MM.1S (cell line): ENCODE results near the gene TBC1D32.

Source experiments
- DNase-seq: peaks from one replicate; pipeline ENCODE4 v3.0.0-alpha.2; 2015
- H2AFZ ChIP-seq: fragments of 300-600 bp; sonication (generic); 2 replicates; pipeline ENCODE4 v1.6.0; 2016; ENCODE audit warnings: antibody characterized with exemption, low read length
- H3F3A ChIP-seq: fragments of 300-600 bp; sonication (generic); 2 replicates; pipeline ENCODE4 v1.6.1; 2016; ENCODE audit warnings: mild to moderate bottlenecking, antibody characterized with exemption, low read length, moderate library complexity, mixed read lengths; ENCODE audit not compliant: insufficient read depth
- H3K27ac ChIP-seq: fragments of 300-600 bp; sonication (generic); 2 replicates; pipeline ENCODE4 v1.5.1; 2016; ENCODE audit warnings: mild to moderate bottlenecking, low read length
- H3K27me3 ChIP-seq: fragments of 300-600 bp; sonication (generic); replicated peaks from 2 replicates; pipeline ENCODE4 v1.6.0; 2016; ENCODE audit warnings: low read length; ENCODE audit not compliant: insufficient read depth
- H3K36me3 ChIP-seq: fragments of 300-600 bp; sonication (generic); replicated peaks from 2 replicates; pipeline ENCODE4 v1.6.1; 2016; ENCODE audit warnings: mild to moderate bottlenecking, low read length, mixed read lengths; ENCODE audit not compliant: insufficient read depth
- H3K4me1 ChIP-seq: fragments of 300-600 bp; sonication (generic); 2 replicates; pipeline ENCODE4 v1.6.1; 2016; ENCODE audit warnings: low read length, mixed read lengths
- H3K4me2 ChIP-seq: fragments of 300-600 bp; sonication (generic); 2 replicates; pipeline ENCODE4 v1.6.0; 2016; ENCODE audit warnings: low read depth, low read length
- H3K4me3 ChIP-seq: fragments of 300-600 bp; sonication (generic); 2 replicates; pipeline ENCODE4 v1.5.1; 2016; ENCODE audit warnings: low read length, mixed read lengths
- H3K79me2 ChIP-seq: fragments of 300-600 bp; sonication (generic); 2 replicates; pipeline ENCODE4 v1.6.1; 2016; ENCODE audit warnings: mixed run types, low read length, mixed read lengths
- H3K9ac ChIP-seq: fragments of 300-600 bp; sonication (generic); 2 replicates; pipeline ENCODE4 v1.6.1; 2016; ENCODE audit warnings: low read length, mixed read lengths
- H3K9me2 ChIP-seq: fragments of 300-600 bp; sonication (generic); replicated peaks from 2 replicates; pipeline ENCODE4 v1.6.1; 2016; ENCODE audit warnings: mild to moderate bottlenecking, low read length, mixed read lengths; ENCODE audit not compliant: insufficient read depth
- H3K9me3 ChIP-seq: fragments of 300-600 bp; sonication (generic); replicated peaks from 2 replicates; pipeline ENCODE4 v1.6.1; 2016; ENCODE audit warnings: mild to moderate bottlenecking, low read length, mixed read lengths; ENCODE audit not compliant: insufficient read depth
- H4K20me1 ChIP-seq: fragments of 300-600 bp; sonication (generic); 2 replicates; pipeline ENCODE4 v1.6.1; 2016; ENCODE audit warnings: mild to moderate bottlenecking, low read length, moderate library complexity, mixed read lengths; ENCODE audit not compliant: insufficient read depth
- EZH2 ChIP-seq: fragments of 300-600 bp; sonication (generic); optimal IDR thresholded peaks from 2 replicates; pipeline ENCODE3; 2017; ENCODE audit warnings: low read depth, mild to moderate bottlenecking, antibody characterized with exemption, low read length, mixed read lengths
- EZH2phosphoT487 ChIP-seq: fragments of 300-600 bp; sonication (generic); IDR thresholded peaks from 2 replicates; pipeline ENCODE4 v1.6.1; 2018; ENCODE audit warnings: antibody characterized with exemption, low read length
- TF ChIP-seq, protein P1 (sequence below): fragments of 300-600 bp; sonication (generic); IDR thresholded peaks from 2 replicates; pipeline ENCODE4 v1.5.1; 2016; ENCODE audit warnings: antibody characterized with exemption, low read length, mixed read lengths

TBC1D32 gene

GRCh38 chr6:121042766-121043165 lies 291.5 kb downstream of the TBC1D32 start:
- Histone ChIP-seq H3K79me2 (no peaks in the 10 kb centered on the region), H3K27me3 (no peaks in the 10 kb centered on the region), H3K36me3 (no peaks in the 10 kb centered on the region), H3K9me3 (no peaks in the 10 kb centered on the region), H3F3A (no peaks in the 10 kb centered on the region), H3K4me3 (no peak overlapping the region), H3K4me2 (no peak overlapping the region), H4K20me1 (no peaks in the 10 kb centered on the region), H3K4me1 (no peaks in the 10 kb centered on the region), H2AFZ (no peak overlapping the region), H3K27ac (no peak overlapping the region), H3K9ac (no peak overlapping the region), H3K9me2 (no peaks in the 10 kb centered on the region)
- TF ChIP-seq, protein P1, sequence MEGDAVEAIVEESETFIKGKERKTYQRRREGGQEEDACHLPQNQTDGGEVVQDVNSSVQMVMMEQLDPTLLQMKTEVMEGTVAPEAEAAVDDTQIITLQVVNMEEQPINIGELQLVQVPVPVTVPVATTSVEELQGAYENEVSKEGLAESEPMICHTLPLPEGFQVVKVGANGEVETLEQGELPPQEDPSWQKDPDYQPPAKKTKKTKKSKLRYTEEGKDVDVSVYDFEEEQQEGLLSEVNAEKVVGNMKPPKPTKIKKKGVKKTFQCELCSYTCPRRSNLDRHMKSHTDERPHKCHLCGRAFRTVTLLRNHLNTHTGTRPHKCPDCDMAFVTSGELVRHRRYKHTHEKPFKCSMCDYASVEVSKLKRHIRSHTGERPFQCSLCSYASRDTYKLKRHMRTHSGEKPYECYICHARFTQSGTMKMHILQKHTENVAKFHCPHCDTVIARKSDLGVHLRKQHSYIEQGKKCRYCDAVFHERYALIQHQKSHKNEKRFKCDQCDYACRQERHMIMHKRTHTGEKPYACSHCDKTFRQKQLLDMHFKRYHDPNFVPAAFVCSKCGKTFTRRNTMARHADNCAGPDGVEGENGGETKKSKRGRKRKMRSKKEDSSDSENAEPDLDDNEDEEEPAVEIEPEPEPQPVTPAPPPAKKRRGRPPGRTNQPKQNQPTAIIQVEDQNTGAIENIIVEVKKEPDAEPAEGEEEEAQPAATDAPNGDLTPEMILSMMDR: no peak
- TF ChIP-seq EZH2phosphoT487: no peak
- TF ChIP-seq EZH2: no peak
- DNase-seq: no peak

- Histone ChIP-seq H3K9me3 (no peaks in the 10 kb centered on the region), H3K79me2 (no peaks in the 10 kb centered on the region), H3K9me2 (no peaks in the 10 kb centered on the region), H3F3A (no peaks in the 10 kb centered on the region), H4K20me1 (no peaks in the 10 kb centered on the region), H3K4me3 (no peak overlapping the region), H3K27ac (no peak overlapping the region), H2AFZ (no peak overlapping the region), H3K4me2 (no peak overlapping the region), H3K4me1 (no peaks in the 10 kb centered on the region), H3K9ac (no peak overlapping the region), H3K36me3 (no peaks in the 10 kb centered on the region), H3K27me3 (no peaks in the 10 kb centered on the region)
- TF ChIP-seq EZH2 (no peak), EZH2phosphoT487 (no peak)
- TF ChIP-seq, protein P1: no peak
- DNase-seq: no peak
These were observed 293.4 kb downstream of the TBC1D32 start for GRCh38 chr6:121040831-121041230.

GRCh38 chr6:121033091-121033490 lies 301.2 kb downstream of the TBC1D32 start:
- no peak overlapping the region for H3K4me2 ChIP-seq

More at GRCh38 chr6:121033091-121033490, 301.2 kb downstream of the TBC1D32 start:
- H3K36me3 ChIP-seq: no peaks in the 10 kb centered on the region
- H3K27ac ChIP-seq: no peak overlapping the region
- no peak for TF ChIP-seq EZH2phosphoT487
- TF ChIP-seq, protein P1: no peak
- no peak for TF ChIP-seq EZH2
- no peaks in the 10 kb centered on the region for H3K27me3 ChIP-seq
- H3K9ac ChIP-seq: no peak overlapping the region
- no peaks in the 10 kb centered on the region for H3K9me3 ChIP-seq
- no peaks in the 10 kb centered on the region for H3K79me2 ChIP-seq
- H2AFZ ChIP-seq: no peak overlapping the region
- H3F3A ChIP-seq: no peaks in the 10 kb centered on the region
- H3K9me2 ChIP-seq: no peaks in the 10 kb centered on the region
- no peak for DNase-seq
- no peak overlapping the region for H3K4me3 ChIP-seq
- no peaks in the 10 kb centered on the region for H3K4me1 ChIP-seq
- no peaks in the 10 kb centered on the region for H4K20me1 ChIP-seq
